ENCODE measurements around the gene FAM83C. TPM values are rescaled to one million over a fixed set of nuclear protein-coding genes. Genes with fewer than 3 reads are reported as not detected.

The FAM83C gene
- total and polyA plus RNA-seq, 2 donors (not counting 1 experiment from before 2014, with no cell fraction given) = not detected

GRCh38 chr20:35273449-35274171 is 18.6 kb downstream of the FAM83C start:
- TF ChIP-seq EZH2 (IDR thresholded peaks at IDR 0.05; ENCODE audit: borderline replicate concordance, insufficient read depth, low read depth, low read length, poor library complexity, severe bottlenecking) = no peak
- no peak for TF ChIP-seq CTCF (IDR thresholded peaks at IDR 0.05)
- WGBS (ENCODE audit: insufficient coverage) = 93% methylated on average over 13 of the region's 13 CpGs
- ChIA-PET POLR2A (no interaction called here), CTCF (no interaction called here)
- Histone ChIP-seq H3K27ac (ENCODE audit: low read length in 2 of 2) (no peak overlapping the region), H3K36me3 (replicated peaks in 1 of 2; ENCODE audit: control extremely low read depth in 1 of 2, control insufficient read depth in 1 of 2, extremely low read depth in 1 of 2, insufficient read depth in 2 of 2, low read length in 1 of 2) (peaks cover 0 to 35% of the 10 kb centered on the region in 2 experiments), H2AFZ (ENCODE audit: insufficient read depth, low read depth, low read length, poor library complexity, severe bottlenecking) (no peak overlapping the region), H3K4me2 (replicated peaks; ENCODE audit: low read depth, low read length, poor library complexity, severe bottlenecking) (no peak overlapping the region), H3K27me3 (replicated peaks in 1 of 4; ENCODE audit: control extremely low read depth in 1 of 4, control insufficient read depth in 3 of 4, insufficient read depth in 4 of 4, low read length in 3 of 4) (no peaks in the 10 kb centered on the region), H3K9ac (ENCODE audit: low read length) (no peak overlapping the region), H3K9me3 (ENCODE audit: control extremely low read depth in 1 of 3, control insufficient read depth in 2 of 3, insufficient read depth in 1 of 3, low read length in 2 of 3) (no peaks in the 10 kb centered on the region), H4K20me1 (ENCODE audit: control insufficient read depth, insufficient read depth, low read length, poor library complexity, severe bottlenecking) (peaks cover 7% of the 10 kb centered on the region), H3K79me2 (ENCODE audit: control insufficient read depth, insufficient read depth, low read length) (peaks cover 52% of the 10 kb centered on the region), H3K4me3 (ENCODE audit: control extremely low read depth in 1 of 5, extremely low read depth in 1 of 5, insufficient read depth in 1 of 5, low read depth in 2 of 5, low read length in 4 of 5) (no peak overlapping the region), H3K4me1 (ENCODE audit: control insufficient read depth in 2 of 2, insufficient read depth in 2 of 2, low read length in 2 of 2) (peaks cover 14 to 21% of the 10 kb centered on the region in 2 donors)
- intact Hi-C loops (cut with micrococcal nuclease) = no loop called here
- ATAC-seq (ENCODE audit: low read depth) = no peak
- H3K27ac Mint-ChIP-seq = peak overlapping the region; percentile 15
- DNase-seq = no peak
- H3K4me3 Mint-ChIP-seq = no peak overlapping the region
- no peaks in the 10 kb centered on the region for H3K27me3 Mint-ChIP-seq
- H3K4me1 Mint-ChIP-seq = peaks cover 11% of the 10 kb centered on the region
- no peaks in the 10 kb centered on the region for H3K9me3 Mint-ChIP-seq (ENCODE audit: insufficient read depth)

- H3K9me3 Mint-ChIP-seq (ENCODE audit: insufficient read depth) = no peaks in the 10 kb centered on the region
- intact Hi-C loops (cut with micrococcal nuclease) = no loop called here
- no peak overlapping the region for H3K27ac Mint-ChIP-seq
- H3K4me1 ChIP-seq (ENCODE audit: control insufficient read depth in 2 of 2, insufficient read depth in 2 of 2, low read length in 2 of 2) = peaks cover 12% of the 10 kb centered on the region in 2 donors
- no peak overlapping the region for H3K4me3 ChIP-seq (ENCODE audit: control extremely low read depth in 1 of 5, extremely low read depth in 1 of 5, insufficient read depth in 1 of 5, low read depth in 2 of 5, low read length in 4 of 5)
- H3K9ac ChIP-seq (ENCODE audit: low read length) = no peak overlapping the region
- no peaks in the 10 kb centered on the region for H3K9me3 ChIP-seq (ENCODE audit: control extremely low read depth in 1 of 3, control insufficient read depth in 2 of 3, insufficient read depth in 1 of 3, low read length in 2 of 3)
- H3K27me3 ChIP-seq (replicated peaks in 1 of 4; ENCODE audit: control extremely low read depth in 1 of 4, control insufficient read depth in 3 of 4, insufficient read depth in 4 of 4, low read length in 3 of 4) = no peaks in the 10 kb centered on the region
- DNase-seq (no peak), ATAC-seq (ENCODE audit: low read depth) (no peak)
- H3K36me3 ChIP-seq (replicated peaks in 1 of 2; ENCODE audit: control extremely low read depth in 1 of 2, control insufficient read depth in 1 of 2, extremely low read depth in 1 of 2, insufficient read depth in 2 of 2, low read length in 1 of 2) = peaks cover 0 to 44% of the 10 kb centered on the region in 2 experiments
- ChIA-PET POLR2A (interaction anchor here (0.6 kb wide), 1 partner anchor 112 kb away, joined by 3 read pairs; no protein-coding TSS in a partner anchor), CTCF (no interaction called here)
- TF ChIP-seq CTCF (IDR thresholded peaks at IDR 0.05) (no peak), EZH2 (IDR thresholded peaks at IDR 0.05; ENCODE audit: borderline replicate concordance, insufficient read depth, low read depth, low read length, poor library complexity, severe bottlenecking) (no peak)
- peaks cover 63% of the 10 kb centered on the region for H3K79me2 ChIP-seq (ENCODE audit: control insufficient read depth, insufficient read depth, low read length)
- no peak overlapping the region for H3K27ac ChIP-seq (ENCODE audit: low read length in 2 of 2)
- no peak overlapping the region for H3K4me2 ChIP-seq (replicated peaks; ENCODE audit: low read depth, low read length, poor library complexity, severe bottlenecking)
- peaks cover 1% of the 10 kb centered on the region for H3K4me1 Mint-ChIP-seq
- no peaks in the 10 kb centered on the region for H3K27me3 Mint-ChIP-seq
- no peak overlapping the region for H2AFZ ChIP-seq (ENCODE audit: insufficient read depth, low read depth, low read length, poor library complexity, severe bottlenecking)
- H4K20me1 ChIP-seq (ENCODE audit: control insufficient read depth, insufficient read depth, low read length, poor library complexity, severe bottlenecking) = peaks cover 18% of the 10 kb centered on the region
- 90% methylated on average over 6 of the region's 7 CpGs for WGBS (ENCODE audit: insufficient coverage)
- no peak overlapping the region for H3K4me3 Mint-ChIP-seq
Measured at GRCh38 chr20:35271904-35272303, 20.3 kb downstream of the FAM83C start.
